ENCODE measurements around the gene CATSPERZ. TPM values are rescaled to one million over a fixed set of nuclear protein-coding genes. Genes with fewer than 3 reads are reported as not detected.
A peak's percentile ranks its signal among the peaks of the same experiment; 100 is the strongest.
"Not testable (repeated sequence)": the region's sequence is repeated elsewhere in the genome, so short reads cannot be mapped to it uniquely, and the experiment has no call there.

CATSPERZ gene
- total and polyA plus RNA-seq, 9 of the 15 experiments (the other 6 are each of a cell fraction or from before 2014, with no cell fraction given) = 0.86 to 8.5 (median 3.5) TPM

DNA sequence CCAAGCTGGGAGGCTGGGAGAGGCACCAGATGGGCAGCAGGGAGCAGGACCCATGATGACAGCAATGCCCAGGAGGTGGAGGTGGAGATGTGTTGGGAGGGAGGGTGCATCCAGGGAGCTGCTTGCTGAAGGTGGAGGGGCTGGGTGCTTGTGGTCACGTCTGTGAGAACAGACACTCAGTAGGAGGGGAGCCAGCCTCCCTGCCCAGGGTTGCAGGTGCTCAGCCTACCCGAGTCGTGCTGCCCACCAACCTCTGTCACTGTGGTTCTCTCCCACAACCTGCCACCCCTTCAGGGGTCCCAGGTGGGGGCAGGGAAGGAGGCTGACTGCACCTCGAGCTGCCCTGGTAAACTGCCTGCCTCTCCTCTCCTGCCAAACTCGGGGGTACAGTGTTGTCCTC is 23.2 kb downstream of the CATSPERZ start:
- ATAC-seq = no peak
- DNase-seq (ENCODE audit: extremely low read depth in 1 of 4, low spot score in 3 of 4) = no peak
- no peaks in the 10 kb centered on the region for H4K20me1 ChIP-seq (replicated peaks; ENCODE audit: control insufficient read depth, insufficient read depth, low read length)
- peak overlapping the region in 1 of 2 experiments; percentile 87; a peak in 2 of 4 replicates for H3K9ac ChIP-seq (ENCODE audit: insufficient read depth in 1 of 2, low read depth in 2 of 2, low read length in 2 of 2)
- H3K79me2 ChIP-seq (ENCODE audit: control insufficient read depth, insufficient read depth, low read length) = peaks cover 14% of the 10 kb centered on the region
- H3K9me1 ChIP-seq (ENCODE audit: control insufficient read depth, insufficient read depth, low read length) = no peaks in the 10 kb centered on the region
- in situ Hi-C loops (cut with MboI) (no loop called here), intact Hi-C loops (cut with micrococcal nuclease) (no loop called here)
- H3K36me3 ChIP-seq (ENCODE audit: control insufficient read depth, insufficient read depth, low read length) = peaks cover 26% of the 10 kb centered on the region; the same call in 1 of the 3 replicates
- FAIRE-seq = no peak
- BruUV-seq (replicated peaks) = no TSS peak
- no peak overlapping the region for H2AFZ ChIP-seq (ENCODE audit: low read depth, low read length)
- H3K4me3 ChIP-seq = no peak overlapping the region
- H3K4me2 ChIP-seq (ENCODE audit: insufficient read depth, low read length) = no peak overlapping the region
- H3K27me3 ChIP-seq (ENCODE audit: control insufficient read depth in 2 of 2, insufficient read depth in 2 of 2, low read length in 2 of 2) = no peaks in the 10 kb centered on the region
- no peak overlapping the region; the same call in 2 of the 3 replicates for H3K27ac ChIP-seq (ENCODE audit: extremely low read depth, low read depth, low read length)
- 42% methylated on average over 2 of the region's 5 CpGs for WGBS (ENCODE audit: insufficient coverage, low coverage, missing lambda C conversion rate)
- H3K4me1 ChIP-seq (replicated peaks in 1 of 2; ENCODE audit: control insufficient read depth in 2 of 2, insufficient read depth in 2 of 2, low read length in 2 of 2) = peaks cover 10 to 37% of the 10 kb centered on the region in 2 experiments; a peak in 4 of 5 replicates
- POLR2A ChIA-PET = interaction anchor here (0.5 to 1.2 kb wide), 5 partner anchors 8 to 661 kb away, joined by 3 to 15 read pairs (median 3); no protein-coding TSS in a partner anchor
- H3K9me3 ChIP-seq (replicated peaks; ENCODE audit: control insufficient read depth, insufficient read depth, low read depth, low read length) = no peaks in the 10 kb centered on the region
- TF ChIP-seq RBFOX2 (IDR thresholded peaks at IDR 0.05; ENCODE audit: low read depth, low read length) = peak; percentile 42; the same call in 1 of the 2 replicates
- TF ChIP-seq CBFA2T3 (IDR thresholded peaks at IDR 0.05) = no peak
- CTCF ChIA-PET (ENCODE audit: low intra/inter-chr PET ratio) = no interaction called here

DNA sequence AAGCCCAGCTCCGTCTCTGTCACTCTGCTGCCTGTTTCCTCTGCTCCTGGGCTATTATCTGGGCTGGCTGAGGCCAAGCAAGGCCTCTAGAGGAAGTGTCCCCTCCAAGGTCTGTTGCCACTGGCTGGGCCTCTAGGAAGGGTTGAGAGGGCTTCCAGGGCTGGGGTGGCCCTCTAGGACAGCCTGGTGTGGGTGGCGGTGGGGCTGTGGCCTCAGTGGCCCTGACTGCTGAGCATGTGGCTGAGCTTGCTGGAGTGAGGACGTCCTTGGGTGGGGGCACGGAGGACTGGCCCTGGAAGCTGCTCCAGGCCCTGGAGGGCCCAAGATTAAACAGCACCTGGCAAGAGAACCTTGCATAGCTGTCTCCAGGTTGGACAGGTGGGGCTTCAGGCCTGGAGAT is 23.8 kb downstream of the CATSPERZ start:
- H3K27ac ChIP-seq (ENCODE audit: extremely low read depth, low read depth, low read length); DNase-seq (ENCODE audit: extremely low read depth in 1 of 4, low spot score in 3 of 4); H3K4me2 ChIP-seq (ENCODE audit: insufficient read depth, low read length); CTCF ChIA-PET (ENCODE audit: low intra/inter-chr PET ratio); BruUV-seq (replicated peaks); FAIRE-seq; H4K20me1 ChIP-seq (replicated peaks; ENCODE audit: control insufficient read depth, insufficient read depth, low read length); intact Hi-C loops (cut with micrococcal nuclease); in situ Hi-C loops (cut with MboI); H3K79me2 ChIP-seq (ENCODE audit: control insufficient read depth, insufficient read depth, low read length); H3K9me3 ChIP-seq (replicated peaks; ENCODE audit: control insufficient read depth, insufficient read depth, low read depth, low read length); H3K9me1 ChIP-seq (ENCODE audit: control insufficient read depth, insufficient read depth, low read length); H3K27me3 ChIP-seq (ENCODE audit: control insufficient read depth in 2 of 2, insufficient read depth in 2 of 2, low read length in 2 of 2); H3K4me3 ChIP-seq; H2AFZ ChIP-seq (ENCODE audit: low read depth, low read length): not testable (repeated sequence)
- POLR2A ChIA-PET = interaction anchor here (0.6 to 1.6 kb wide), 6 partner anchors 8 to 268 kb away, joined by 3 to 15 read pairs (median 3); no protein-coding TSS in a partner anchor
- H3K36me3 ChIP-seq (ENCODE audit: control insufficient read depth, insufficient read depth, low read length) = peaks cover 26% of the 10 kb centered on the region; the same call in 1 of the 3 replicates
- 83% methylated on average over 4 of the region's 4 CpGs for WGBS (ENCODE audit: insufficient coverage, low coverage, missing lambda C conversion rate)
- ATAC-seq = peak; percentile 10; the same call in 1 of the 3 replicates
- H3K4me1 ChIP-seq (replicated peaks in 1 of 2; ENCODE audit: control insufficient read depth in 2 of 2, insufficient read depth in 2 of 2, low read length in 2 of 2) = peaks cover 8 to 33% of the 10 kb centered on the region in 2 experiments; a peak in 4 of 5 replicates
- peak; percentile 27; the same call in 1 of the 2 replicates for TF ChIP-seq POLR2G (IDR thresholded peaks at IDR 0.05; ENCODE audit: low read depth, low read length)
- TF ChIP-seq, protein P1, sequence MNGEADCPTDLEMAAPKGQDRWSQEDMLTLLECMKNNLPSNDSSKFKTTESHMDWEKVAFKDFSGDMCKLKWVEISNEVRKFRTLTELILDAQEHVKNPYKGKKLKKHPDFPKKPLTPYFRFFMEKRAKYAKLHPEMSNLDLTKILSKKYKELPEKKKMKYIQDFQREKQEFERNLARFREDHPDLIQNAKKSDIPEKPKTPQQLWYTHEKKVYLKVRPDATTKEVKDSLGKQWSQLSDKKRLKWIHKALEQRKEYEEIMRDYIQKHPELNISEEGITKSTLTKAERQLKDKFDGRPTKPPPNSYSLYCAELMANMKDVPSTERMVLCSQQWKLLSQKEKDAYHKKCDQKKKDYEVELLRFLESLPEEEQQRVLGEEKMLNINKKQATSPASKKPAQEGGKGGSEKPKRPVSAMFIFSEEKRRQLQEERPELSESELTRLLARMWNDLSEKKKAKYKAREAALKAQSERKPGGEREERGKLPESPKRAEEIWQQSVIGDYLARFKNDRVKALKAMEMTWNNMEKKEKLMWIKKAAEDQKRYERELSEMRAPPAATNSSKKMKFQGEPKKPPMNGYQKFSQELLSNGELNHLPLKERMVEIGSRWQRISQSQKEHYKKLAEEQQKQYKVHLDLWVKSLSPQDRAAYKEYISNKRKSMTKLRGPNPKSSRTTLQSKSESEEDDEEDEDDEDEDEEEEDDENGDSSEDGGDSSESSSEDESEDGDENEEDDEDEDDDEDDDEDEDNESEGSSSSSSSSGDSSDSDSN (IDR thresholded peaks at IDR 0.05; ENCODE audit: borderline replicate concordance in 1 of 2, low read depth in 2 of 2, low read length in 2 of 2) = peak in 1 of 2 experiments; percentile 36; a peak in 1 of 4 replicates
- TF ChIP-seq, protein P2, sequence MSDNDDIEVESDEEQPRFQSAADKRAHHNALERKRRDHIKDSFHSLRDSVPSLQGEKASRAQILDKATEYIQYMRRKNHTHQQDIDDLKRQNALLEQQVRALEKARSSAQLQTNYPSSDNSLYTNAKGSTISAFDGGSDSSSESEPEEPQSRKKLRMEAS (CRISPR knock-in tag; IDR thresholded peaks at IDR 0.05) = 0 out of 2 replicates have a peak, but pooled peaks have one; percentile 20
- TF ChIP-seq ZFX (CRISPR knock-in tag; IDR thresholded peaks at IDR 0.05) = peak; percentile 64
- peak overlapping the region in 1 of 2 experiments; percentile 84; a peak in 2 of 4 replicates for H3K9ac ChIP-seq (ENCODE audit: insufficient read depth in 1 of 2, low read depth in 2 of 2, low read length in 2 of 2)
